H9 (cell line): ENCODE measurements around the gene CLEC16A. TPM values are rescaled to one million over a fixed set of nuclear protein-coding genes. Genes with fewer than 3 reads are reported as not detected.

ENCODE experiments used
- DNase-seq: peaks from one replicate; pipeline ENCODE4 v3.0.0-alpha.2; 2017
- H2AFZ ChIP-seq: one replicate; pipeline ENCODE4 v1.6.1; 2013; ENCODE audit warnings: mild to moderate bottlenecking, low read length, control low read depth, moderate library complexity
- H2AK5ac ChIP-seq: 2 replicates; pipeline ENCODE4 v1.6.1; 2013; ENCODE audit warnings: low read length, control low read depth, mixed read lengths; ENCODE audit not compliant: insufficient read length
- H2BK120ac ChIP-seq: one replicate; pipeline ENCODE4 v1.6.1; 2013; ENCODE audit warnings: low read depth, mild to moderate bottlenecking, low read length, control low read depth, inconsistent platforms; ENCODE audit not compliant: poor library complexity, severe bottlenecking
- H2BK12ac ChIP-seq: 2 replicates; pipeline ENCODE4 v1.6.1; 2013; ENCODE audit warnings: low read length, control low read depth, mixed read lengths, low read depth; ENCODE audit not compliant: insufficient read length
- H2BK15ac ChIP-seq: 2 replicates; pipeline ENCODE4 v1.6.1; 2013; ENCODE audit warnings: low read depth, low read length, control low read depth
- H2BK20ac ChIP-seq: one replicate; pipeline ENCODE4 v1.6.1; 2013; ENCODE audit warnings: low read depth, mild to moderate bottlenecking, low read length, control low read depth, inconsistent platforms; ENCODE audit not compliant: poor library complexity, severe bottlenecking
- H2BK5ac ChIP-seq: 2 replicates; pipeline ENCODE4 v1.6.1; 2013; ENCODE audit warnings: low read length, control low read depth, mixed read lengths; ENCODE audit not compliant: insufficient read length
- H3K14ac ChIP-seq: 2 replicates; pipeline ENCODE4 v1.6.1; 2013; ENCODE audit warnings: low read length, control low read depth; ENCODE audit not compliant: insufficient read depth
- H3K18ac ChIP-seq: 2 replicates; pipeline ENCODE4 v1.6.1; 2013; ENCODE audit warnings: low read depth, mild to moderate bottlenecking, mixed read lengths, low read length, control low read depth; ENCODE audit not compliant: insufficient read length
- H3K23ac ChIP-seq: 2 replicates; pipeline ENCODE4 v1.6.1; 2013; ENCODE audit warnings: low read length, control low read depth, mixed read lengths, low read depth; ENCODE audit not compliant: insufficient read length
- H3K23me2 ChIP-seq: 2 replicates; pipeline ENCODE4 v1.6.1; 2013; ENCODE audit warnings: low read depth, mild to moderate bottlenecking, mixed read lengths, low read length, control low read depth; ENCODE audit not compliant: insufficient read length, poor library complexity, severe bottlenecking
- H3K27ac ChIP-seq: 2 replicates; pipeline ENCODE4 v1.5.1; 2013; ENCODE audit warnings: low read length, control low read depth, mixed read lengths, low read depth; ENCODE audit not compliant: insufficient read length
- H3K27me3 ChIP-seq: 2 replicates; pipeline ENCODE4 v1.6.1; 2013; ENCODE audit warnings: low read length, control low read depth, inconsistent platforms; ENCODE audit not compliant: insufficient read depth
- H3K4ac ChIP-seq: 2 replicates; pipeline ENCODE4 v1.6.1; 2013; ENCODE audit warnings: low read depth, mild to moderate bottlenecking, control low read depth, inconsistent platforms, low read length, moderate library complexity
- H3K4me1 ChIP-seq: 2 replicates; pipeline ENCODE4 v1.6.1; 2013; ENCODE audit warnings: low read length, control low read depth, inconsistent platforms; ENCODE audit not compliant: insufficient read depth
- H3K4me2 ChIP-seq: 2 replicates; pipeline ENCODE4 v1.6.1; 2013; ENCODE audit warnings: low read length, control low read depth, mixed read lengths; ENCODE audit not compliant: insufficient read length, insufficient read depth
- H3K56ac ChIP-seq: 2 replicates; pipeline ENCODE4 v1.6.1; 2013; ENCODE audit warnings: low read depth, mild to moderate bottlenecking, mixed read lengths, low read length, control low read depth; ENCODE audit not compliant: insufficient read length
- H3K79me1 ChIP-seq: 2 replicates; pipeline ENCODE4 v1.6.1; 2013; ENCODE audit warnings: low read depth, mild to moderate bottlenecking, moderate library complexity, low read length, control low read depth, inconsistent platforms; ENCODE audit not compliant: insufficient read depth, poor library complexity, severe bottlenecking
- H3K79me2 ChIP-seq: 2 replicates; pipeline ENCODE4 v1.6.1; 2013; ENCODE audit warnings: low read length, control low read depth, inconsistent platforms; ENCODE audit not compliant: insufficient read depth
- H3K9ac ChIP-seq: 2 replicates; pipeline ENCODE4 v1.6.1; 2013; ENCODE audit warnings: low read length, control low read depth, mixed read lengths; ENCODE audit not compliant: insufficient read length; ENCODE audit errors: extremely low read depth
- H3K9me3 ChIP-seq: one replicate; pipeline ENCODE4 v1.6.1; 2013; ENCODE audit warnings: low read depth, low read length, inconsistent platforms; ENCODE audit not compliant: control insufficient read depth
- H3T11ph ChIP-seq: one replicate; pipeline ENCODE4 v1.6.1; 2013; ENCODE audit warnings: mild to moderate bottlenecking, low read length, control low read depth, inconsistent platforms
- H4K20me1 ChIP-seq: one replicate; pipeline ENCODE4 v1.6.1; 2013; ENCODE audit not compliant: control insufficient read depth, insufficient read length, insufficient read depth
- H4K5ac ChIP-seq: 2 replicates; pipeline ENCODE4 v1.6.1; 2013; ENCODE audit warnings: low read depth, mild to moderate bottlenecking, mixed read lengths, low read length, control low read depth; ENCODE audit not compliant: insufficient read length
- H4K8ac ChIP-seq: replicated peaks from 2 replicates; pipeline ENCODE4 v1.6.1; 2013; ENCODE audit warnings: low read length, control low read depth, mixed read lengths, low read depth; ENCODE audit not compliant: insufficient read length
- H4K91ac ChIP-seq: 2 replicates; pipeline ENCODE4 v1.6.1; 2013; ENCODE audit warnings: low read depth, mild to moderate bottlenecking, moderate library complexity, mixed read lengths, low read length, control low read depth; ENCODE audit not compliant: insufficient read length
- H3K27ac Mint-ChIP-seq, 3 experiments: 2 replicates in 2 of 3; 3 replicates in 1 of 3; pipeline ENCODE4 v1.8.0; 2020 to 2021; ENCODE audit warnings: mixed read lengths in 3 of 3, mild to moderate bottlenecking in 1 of 3, moderate library complexity in 1 of 3
- H3K27me3 Mint-ChIP-seq: 2 replicates; pipeline ENCODE4 v1.8.0; 2021; ENCODE audit warnings: low read depth, mild to moderate bottlenecking, moderate library complexity, mixed read lengths
- H3K36me3 Mint-ChIP-seq, 3 experiments: 2 replicates in 2 of 3; 3 replicates in 1 of 3; pipeline ENCODE4 v1.8.0; 2020 to 2021; ENCODE audit warnings: low read depth in 3 of 3, mixed read lengths in 3 of 3; ENCODE audit not compliant: insufficient read depth in 1 of 3
- H3K4me1 Mint-ChIP-seq, 2 experiments: 2 replicates each; pipeline ENCODE4 v1.8.0; 2020; ENCODE audit warnings: mixed read lengths in 2 of 2
- H3K4me3 Mint-ChIP-seq, 2 experiments: 2 replicates in 1 of 2; 3 replicates in 1 of 2; pipeline ENCODE4 v1.8.0; 2020 to 2021; ENCODE audit warnings: mild to moderate bottlenecking in 2 of 2, mixed read lengths in 2 of 2, moderate library complexity in 1 of 2
- H3K9me3 Mint-ChIP-seq, 2 experiments: 2 replicates in 1 of 2; 3 replicates in 1 of 2; pipeline ENCODE4 v1.8.0; 2020; ENCODE audit warnings: mild to moderate bottlenecking in 2 of 2, mixed read lengths in 2 of 2, moderate library complexity in 1 of 2
- CTCF ChIP-seq: fragments of 200-600 bp; sonication (generic); conservative IDR thresholded peaks from 3 replicates; pipeline ENCODE4 v1.8.0; 2021; ENCODE audit warnings: antibody characterized with exemption, mild to moderate bottlenecking
- WGBS: extraction: QIAGEN DNeasy Blood & Tissue Kit; methylation state at CpG from one replicate; pipeline ENCODE4 v1.1.7; 2013; ENCODE audit warnings: missing lambda C conversion rate, low lambda C conversion rate, mixed read lengths; ENCODE audit not compliant: insufficient read length; ENCODE audit errors: extremely low coverage; 5-methylcytosine and 5-hydroxymethylcytosine counted together
- total RNA-seq: library from RNA; stranded (reverse); gene quantifications from 2 replicates; pipeline ENCODE4 v1.2.1, GENCODE V29; 2021

CLEC16A gene
- total RNA-seq, 1 experiment from 2014 or later = 15.2 TPM

GRCh38 chr16:11175106-11175786 is 230.9 kb downstream of the CLEC16A start:
- no peak overlapping the region for H3K23ac ChIP-seq
- H4K5ac ChIP-seq = no peak overlapping the region
- H2BK15ac ChIP-seq = no peak overlapping the region
- Mint-ChIP-seq H3K9me3 (no peaks in the 10 kb centered on the region), H3K27ac (peak overlapping the region in 2 of 3 experiments; percentile 0 to 66; a peak in 2 of 7 replicates), H3K36me3 (peaks cover 0 to 4% (median 0%) of the 10 kb centered on the region in 3 experiments; a peak in 2 of 7 replicates), H3K27me3 (no peaks in the 10 kb centered on the region), H3K4me1 (no peaks in the 10 kb centered on the region), H3K4me3 (no peak overlapping the region)
- H2AFZ ChIP-seq = no peak overlapping the region
- H4K91ac ChIP-seq = no peak overlapping the region
- H4K20me1 ChIP-seq = no peaks in the 10 kb centered on the region
- no peak overlapping the region for H3T11ph ChIP-seq
- no peak for TF ChIP-seq CTCF
- no peak overlapping the region for H2BK5ac ChIP-seq
- H3K4me1 ChIP-seq = no peaks in the 10 kb centered on the region
- no peak overlapping the region for H4K8ac ChIP-seq
- DNase-seq = no peak
- no CpG with 5 or more reads among the region's 7 CpGs for WGBS
- H3K14ac ChIP-seq = no peak overlapping the region
- H3K79me1 ChIP-seq = no peaks in the 10 kb centered on the region
- no peak overlapping the region for H3K4ac ChIP-seq
- H3K23me2 ChIP-seq = no peaks in the 10 kb centered on the region
- no peaks in the 10 kb centered on the region for H3K27me3 ChIP-seq
- no peak overlapping the region for H3K9ac ChIP-seq
- H3K4me2 ChIP-seq = no peak overlapping the region
- H3K9me3 ChIP-seq = no peaks in the 10 kb centered on the region
- no peaks in the 10 kb centered on the region for H3K79me2 ChIP-seq
- no peak overlapping the region for H2AK5ac ChIP-seq
- no peak overlapping the region for H2BK20ac ChIP-seq
- no peak overlapping the region for H2BK12ac ChIP-seq
- no peak overlapping the region for H3K27ac ChIP-seq
- H2BK120ac ChIP-seq = no peak overlapping the region
- no peak overlapping the region for H3K18ac ChIP-seq
- H3K56ac ChIP-seq = no peak overlapping the region
